ENCODE results near the gene PWWP2A. TPM values are rescaled to one million over a fixed set of nuclear protein-coding genes. Genes with fewer than 3 reads are reported as not detected.

The PWWP2A gene
- total and polyA plus RNA-seq, 10 of the 15 experiments (the other 5 are each of a cell fraction or from before 2014, with no cell fraction given) = 5.7 to 26.1 (median 17.7) TPM

DNA sequence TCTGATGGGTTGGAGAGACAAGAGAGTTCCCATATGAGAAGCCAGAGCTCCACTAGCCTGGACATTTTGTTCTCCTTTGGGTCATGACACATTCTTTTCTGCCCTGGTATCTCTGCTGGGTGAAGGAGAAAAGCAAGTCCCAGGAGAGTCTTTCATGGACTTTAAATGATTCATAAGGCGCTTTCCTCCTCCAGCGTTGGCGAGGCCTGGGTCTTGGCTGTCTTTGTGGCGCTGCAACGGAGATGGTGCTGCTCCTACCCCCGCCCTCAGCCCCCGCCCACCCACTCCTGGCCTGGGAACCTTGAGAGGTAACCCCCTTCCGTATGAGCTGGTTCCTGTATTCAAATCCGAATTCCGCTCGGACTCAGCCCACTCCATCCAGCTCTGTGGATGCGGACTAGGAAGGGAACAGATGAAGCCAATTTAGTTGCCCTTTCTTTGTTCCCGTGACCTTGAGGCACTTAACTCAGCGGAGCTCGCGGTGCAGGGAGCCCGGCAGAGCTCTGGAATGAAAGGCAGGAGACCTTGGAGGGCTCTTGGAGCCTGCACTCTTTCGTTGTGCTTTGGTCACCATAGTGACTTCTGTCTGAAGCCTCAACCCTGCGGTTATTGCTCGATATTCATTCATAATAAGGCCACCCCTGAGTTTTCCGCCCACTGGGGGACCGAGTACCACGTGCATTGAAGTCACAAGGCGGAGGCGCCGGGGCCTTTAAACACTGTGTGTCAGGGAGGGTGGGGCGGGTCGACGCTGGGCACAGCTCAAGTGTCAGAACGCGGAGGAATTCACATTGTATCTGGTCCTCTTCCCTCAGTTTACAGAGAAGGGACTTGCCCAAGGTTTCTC is 14.0 kb upstream of the PWWP2A start (continued):
- TF ChIP-seq MTA2 (IDR thresholded peaks at IDR 0.05; ENCODE audit: low read depth) = no peak
- no peak for TF ChIP-seq RUNX3 (IDR thresholded peaks at IDR 0.05; ENCODE audit: low read length)
- no peak for TF ChIP-seq POLR2A (IDR thresholded peaks at IDR 0.05; ENCODE audit: low read depth, low read length)
- TF ChIP-seq PBX3 (IDR thresholded peaks at IDR 0.05; ENCODE audit: insufficient replicate concordance, low read depth, low read length) = no peak
- TF ChIP-seq, protein P1, sequence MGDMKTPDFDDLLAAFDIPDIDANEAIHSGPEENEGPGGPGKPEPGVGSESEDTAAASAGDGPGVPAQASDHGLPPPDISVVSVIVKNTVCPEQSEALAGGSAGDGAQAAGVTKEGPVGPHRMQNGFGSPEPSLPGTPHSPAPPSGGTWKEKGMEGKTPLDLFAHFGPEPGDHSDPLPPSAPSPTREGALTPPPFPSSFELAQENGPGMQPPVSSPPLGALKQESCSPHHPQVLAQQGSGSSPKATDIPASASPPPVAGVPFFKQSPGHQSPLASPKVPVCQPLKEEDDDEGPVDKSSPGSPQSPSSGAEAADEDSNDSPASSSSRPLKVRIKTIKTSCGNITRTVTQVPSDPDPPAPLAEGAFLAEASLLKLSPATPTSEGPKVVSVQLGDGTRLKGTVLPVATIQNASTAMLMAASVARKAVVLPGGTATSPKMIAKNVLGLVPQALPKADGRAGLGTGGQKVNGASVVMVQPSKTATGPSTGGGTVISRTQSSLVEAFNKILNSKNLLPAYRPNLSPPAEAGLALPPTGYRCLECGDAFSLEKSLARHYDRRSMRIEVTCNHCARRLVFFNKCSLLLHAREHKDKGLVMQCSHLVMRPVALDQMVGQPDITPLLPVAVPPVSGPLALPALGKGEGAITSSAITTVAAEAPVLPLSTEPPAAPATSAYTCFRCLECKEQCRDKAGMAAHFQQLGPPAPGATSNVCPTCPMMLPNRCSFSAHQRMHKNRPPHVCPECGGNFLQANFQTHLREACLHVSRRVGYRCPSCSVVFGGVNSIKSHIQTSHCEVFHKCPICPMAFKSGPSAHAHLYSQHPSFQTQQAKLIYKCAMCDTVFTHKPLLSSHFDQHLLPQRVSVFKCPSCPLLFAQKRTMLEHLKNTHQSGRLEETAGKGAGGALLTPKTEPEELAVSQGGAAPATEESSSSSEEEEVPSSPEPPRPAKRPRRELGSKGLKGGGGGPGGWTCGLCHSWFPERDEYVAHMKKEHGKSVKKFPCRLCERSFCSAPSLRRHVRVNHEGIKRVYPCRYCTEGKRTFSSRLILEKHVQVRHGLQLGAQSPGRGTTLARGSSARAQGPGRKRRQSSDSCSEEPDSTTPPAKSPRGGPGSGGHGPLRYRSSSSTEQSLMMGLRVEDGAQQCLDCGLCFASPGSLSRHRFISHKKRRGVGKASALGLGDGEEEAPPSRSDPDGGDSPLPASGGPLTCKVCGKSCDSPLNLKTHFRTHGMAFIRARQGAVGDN (IDR thresholded peaks at IDR 0.05) = no peak
- TF ChIP-seq CHD1 (IDR thresholded peaks at IDR 0.05; ENCODE audit: low read depth, low read length) = no peak
- TF ChIP-seq HDAC6 (IDR thresholded peaks at IDR 0.05; ENCODE audit: unreplicated experiment) = no peak
- TF ChIP-seq MYB (IDR thresholded peaks at IDR 0.05; ENCODE audit: borderline replicate concordance, low read depth, low read length) = no peak
- TF ChIP-seq CHD2 (IDR thresholded peaks at IDR 0.05; ENCODE audit: borderline replicate concordance, low read depth, low read length) = no peak
- TF ChIP-seq NRF1 (conservative IDR thresholded peaks at IDR 0.05; ENCODE audit: low read depth, low read length) = no peak
- TF ChIP-seq IKZF2 (IDR thresholded peaks at IDR 0.05) = no peak
- TF ChIP-seq ZNF622 (IDR thresholded peaks at IDR 0.05) = no peak

Measured in GM12878 (cell line).